ENCODE data around the gene PRKCE.

The PRKCE gene

GRCh38 chr2:45776160-45776955 is 124.9 kb downstream of the PRKCE start:
- TF ChIP-seq CTCF (IDR thresholded peaks at IDR 0.05; ENCODE audit: low read depth, low read length, missing control alignments) = no peak
- H3K4me3 ChIP-seq (ENCODE audit: low read depth, low read length) = no peak overlapping the region
- DNase-seq (ENCODE audit: low read depth) = no peak

DNA sequence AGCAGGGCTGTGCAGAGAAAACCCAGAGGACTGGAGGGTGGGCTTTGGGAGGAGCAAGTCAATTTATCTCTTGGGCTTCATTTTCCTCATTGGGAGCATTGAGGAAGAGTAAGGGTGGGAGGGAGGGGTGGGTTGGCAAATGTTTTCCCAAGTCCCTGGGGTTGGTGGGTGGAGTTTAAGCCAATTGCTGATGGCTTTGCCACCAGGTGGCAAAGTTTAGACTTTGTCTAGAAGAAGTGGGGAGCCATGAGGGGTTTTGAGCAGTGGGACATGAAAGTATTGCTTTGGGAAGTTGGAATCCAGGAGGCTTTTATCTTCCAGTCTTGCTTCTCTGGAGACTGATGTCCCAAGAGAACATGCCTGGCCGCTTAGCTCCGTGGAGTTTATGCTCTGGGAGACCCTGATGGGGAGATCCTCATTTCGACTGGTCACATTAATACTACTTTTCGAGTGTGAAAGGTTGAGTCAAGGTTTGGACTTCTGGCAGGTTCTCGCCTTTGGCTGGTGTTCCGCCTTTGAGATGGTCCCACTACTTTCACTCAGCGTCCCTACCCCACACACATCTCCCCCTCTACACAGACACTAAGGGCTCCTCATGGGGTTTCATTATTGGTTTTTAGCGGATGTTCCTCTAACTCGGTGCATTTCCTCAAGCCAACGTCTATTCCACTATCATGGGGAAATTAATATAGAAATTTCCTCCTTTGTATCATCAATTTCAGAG is 126.7 kb downstream of the PRKCE start:
- TF ChIP-seq CTCF (IDR thresholded peaks at IDR 0.05; ENCODE audit: low read depth, low read length, missing control alignments) = no peak
- no peak for DNase-seq (ENCODE audit: low read depth)
- H3K4me3 ChIP-seq (ENCODE audit: low read depth, low read length) = no peak overlapping the region

DNA sequence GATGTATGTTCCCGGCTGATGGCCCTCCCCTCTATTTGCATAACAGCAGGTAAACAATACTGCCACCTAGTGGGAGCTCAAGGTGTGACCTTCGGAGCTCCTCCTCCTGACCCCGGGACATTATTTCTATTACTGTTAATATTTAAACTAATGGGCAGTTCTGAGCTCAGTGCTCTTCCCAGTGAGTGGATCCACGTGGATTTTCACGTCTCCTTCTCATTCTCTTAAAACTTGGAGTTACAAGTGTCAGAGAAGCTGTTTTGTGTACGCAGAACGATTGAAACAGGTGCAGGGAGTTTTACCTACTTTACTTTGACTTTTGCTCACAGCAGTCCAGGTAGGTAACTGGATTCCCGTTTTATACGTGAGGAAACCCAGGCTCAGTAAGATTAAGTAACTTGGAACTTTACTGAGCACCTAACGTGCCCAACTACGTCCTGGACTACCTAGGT is 127.3 kb downstream of the PRKCE start:
- DNase-seq (ENCODE audit: low read depth) = peak; percentile 39
- TF ChIP-seq CTCF (IDR thresholded peaks at IDR 0.05; ENCODE audit: low read depth, low read length, missing control alignments) = peak; percentile 68
- no peak overlapping the region for H3K4me3 ChIP-seq (ENCODE audit: low read depth, low read length)

GRCh38 chr2:45780541-45781463 is 129.3 kb downstream of the PRKCE start:
- DNase-seq (ENCODE audit: low read depth) = no peak
- no peak for TF ChIP-seq CTCF (IDR thresholded peaks at IDR 0.05; ENCODE audit: low read depth, low read length, missing control alignments)

DNA sequence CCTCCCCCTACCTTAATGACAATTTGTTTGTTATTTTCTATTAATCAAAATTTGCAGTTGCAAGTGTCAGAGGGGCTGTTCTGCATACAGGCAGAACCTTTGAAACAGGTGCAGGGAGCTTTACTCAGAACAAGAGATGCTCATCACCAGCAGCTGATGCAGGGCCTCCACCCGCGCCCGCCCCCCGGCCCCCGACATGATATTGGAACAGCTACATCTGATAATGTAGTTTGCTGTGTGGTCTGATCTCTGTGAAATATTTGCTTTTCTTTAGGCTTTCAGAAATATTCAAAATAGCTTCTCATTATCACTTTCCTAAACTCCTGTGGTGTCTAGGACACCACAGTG is 130.0 kb downstream of the PRKCE start:
- H3K4me3 ChIP-seq (ENCODE audit: low read depth, low read length) = no peak overlapping the region
- no peak for DNase-seq (ENCODE audit: low read depth)
- TF ChIP-seq CTCF (IDR thresholded peaks at IDR 0.05; ENCODE audit: low read depth, low read length, missing control alignments) = no peak

More at GRCh38 chr2:45780541-45781463, 129.3 kb downstream of the PRKCE start:
- no peak overlapping the region for H3K4me3 ChIP-seq (ENCODE audit: low read depth, low read length)

GRCh38 chr2:45782436-45782835 is 131.0 kb downstream of the PRKCE start:
- H3K4me3 ChIP-seq (ENCODE audit: low read depth, low read length) = no peak overlapping the region
- no peak for DNase-seq (ENCODE audit: low read depth)
- no peak for TF ChIP-seq CTCF (IDR thresholded peaks at IDR 0.05; ENCODE audit: low read depth, low read length, missing control alignments)
